Spinal cord (tissue), 10 donors: ENCODE data around the gene ISCA2. TPM values are rescaled to one million over a fixed set of nuclear protein-coding genes. Genes with fewer than 3 reads are reported as not detected.
A peak's percentile ranks its signal among the peaks of the same experiment; 100 is the strongest.

Experiments used
- DNase-seq, 6 donors: peaks; one replicate each; pipeline versions ENCODE4 v3.0.0 to v3.0.0-alpha.2; 2013 to 2015; ENCODE audit warnings: low spot score in 6 of 6, low read depth in 4 of 6
- H3K27ac ChIP-seq: one replicate; pipeline ENCODE4 v1.5.1; 2013; ENCODE audit warnings: low read depth, low read length, control low read depth
- H3K27me3 ChIP-seq: one replicate; pipeline ENCODE4 v1.6.1; 2013; ENCODE audit warnings: low read length; ENCODE audit not compliant: control insufficient read depth, insufficient read depth
- H3K36me3 ChIP-seq: one replicate; pipeline ENCODE4 v1.6.1; 2013; ENCODE audit warnings: low read length; ENCODE audit not compliant: control insufficient read depth, insufficient read depth
- H3K4me1 ChIP-seq: one replicate; pipeline ENCODE4 v1.6.1; 2013; ENCODE audit warnings: low read length; ENCODE audit not compliant: control insufficient read depth, insufficient read depth
- H3K4me3 ChIP-seq: one replicate; pipeline ENCODE4 v1.5.1; 2013; ENCODE audit warnings: low read depth, low read length, control low read depth
- H3K9me3 ChIP-seq: one replicate; pipeline ENCODE4 v1.6.1; 2013; ENCODE audit warnings: low read length; ENCODE audit not compliant: control insufficient read depth, insufficient read depth
- WGBS: methylation state at CpG from one replicate; pipeline ENCODE4 v1.1.5; 2013; ENCODE audit warnings: missing lambda C conversion rate; ENCODE audit not compliant: insufficient coverage; 5-methylcytosine and 5-hydroxymethylcytosine counted together
- polyA plus RNA-seq, 2 donors: library from polyadenylated mRNA; unstranded; fragments of 120-200 nt; gene quantifications; one replicate each; pipeline ENCODE4 v1.2.1, GENCODE V29; 2013; ENCODE audit not compliant: insufficient read length in 2 of 2
- total RNA-seq, 2 donors: library from RNA; depleted of rRNA in 1 of 2; stranded (reverse); fragments of 120-200 nt in 1 of 2; fragments of >200 nt in 1 of 2; gene quantifications; one replicate each; pipeline versions ENCODE4 v1.2.3 to v1.2.4, GENCODE V29; 2013 to 2014
- donor health status: healthy.

Gene ISCA2
- total and polyA plus RNA-seq, 4 donors = 21.1 to 41.0 (median 33.7) TPM

- Histone ChIP-seq H3K4me1 (peaks cover 31% of the 10 kb centered on the region), H3K27ac (no peak overlapping the region), H3K9me3 (no peaks in the 10 kb centered on the region), H3K36me3 (no peaks in the 10 kb centered on the region), H3K27me3 (no peaks in the 10 kb centered on the region), H3K4me3 (no peak overlapping the region)
- 84% methylated on average over 7 of the region's 10 CpGs for WGBS
- no peak for DNase-seq
Observed at GRCh38 chr14:74511966-74512830, 18.6 kb downstream of the ISCA2 start.

GRCh38 chr14:74514471-74514941 lies 20.9 kb downstream of the ISCA2 start:
- Histone ChIP-seq H3K9me3 (no peaks in the 10 kb centered on the region), H3K4me1 (peaks cover 25% of the 10 kb centered on the region), H3K36me3 (no peaks in the 10 kb centered on the region), H3K27me3 (no peaks in the 10 kb centered on the region), H3K27ac (no peak overlapping the region), H3K4me3 (no peak overlapping the region)
- WGBS = 69% methylated on average over 10 of the region's 13 CpGs
- DNase-seq = no peak

- no peak for DNase-seq
- Histone ChIP-seq H3K4me1 (peaks cover 11% of the 10 kb centered on the region), H3K27me3 (no peaks in the 10 kb centered on the region), H3K27ac (no peak overlapping the region), H3K9me3 (no peaks in the 10 kb centered on the region), H3K36me3 (no peaks in the 10 kb centered on the region), H3K4me3 (no peak overlapping the region)
- 95% methylated on average over 6 of the region's 8 CpGs for WGBS
Observed at GRCh38 chr14:74515891-74516412, 22.4 kb downstream of the ISCA2 start.

- H3K4me3 ChIP-seq = no peak overlapping the region
- WGBS = 83% methylated on average over 8 of the region's 12 CpGs
- no peak for DNase-seq
Observed at GRCh38 chr14:74516451-74517160, 23.0 kb downstream of the ISCA2 start.

GRCh38 chr14:74517731-74518130 lies 24.2 kb downstream of the ISCA2 start:
- Histone ChIP-seq H3K4me3 (no peak overlapping the region), H3K4me1 (peaks cover 5% of the 10 kb centered on the region), H3K27ac (no peak overlapping the region), H3K27me3 (no peaks in the 10 kb centered on the region), H3K9me3 (no peaks in the 10 kb centered on the region), H3K36me3 (no peaks in the 10 kb centered on the region)
- 61% methylated on average over 3 of the region's 4 CpGs for WGBS
- DNase-seq = peak in 1 of 6 donors; percentile 71

More at GRCh38 chr14:74516451-74517160, 23.0 kb downstream of the ISCA2 start:
- Histone ChIP-seq H3K27me3 (no peaks in the 10 kb centered on the region), H3K27ac (no peak overlapping the region), H3K4me1 (peaks cover 5% of the 10 kb centered on the region), H3K36me3 (no peaks in the 10 kb centered on the region), H3K9me3 (no peaks in the 10 kb centered on the region)

GRCh38 chr14:74518221-74518620 lies 24.7 kb downstream of the ISCA2 start:
- no peak overlapping the region for H3K27ac ChIP-seq
- 88% methylated on average over 6 of the region's 6 CpGs for WGBS
- DNase-seq = no peak
- H3K36me3 ChIP-seq = no peaks in the 10 kb centered on the region
- H3K4me1 ChIP-seq = peaks cover 5% of the 10 kb centered on the region
- H3K27me3 ChIP-seq = no peaks in the 10 kb centered on the region
- no peaks in the 10 kb centered on the region for H3K9me3 ChIP-seq
- H3K4me3 ChIP-seq = no peak overlapping the region

- no peak overlapping the region for H3K4me3 ChIP-seq
- H3K27me3 ChIP-seq = no peaks in the 10 kb centered on the region
- H3K9me3 ChIP-seq = no peaks in the 10 kb centered on the region
- H3K4me1 ChIP-seq = peaks cover 5% of the 10 kb centered on the region
- no peak overlapping the region for H3K27ac ChIP-seq
- no peaks in the 10 kb centered on the region for H3K36me3 ChIP-seq
- 68% methylated on average over 5 of the region's 6 CpGs for WGBS
- DNase-seq = no peak
Observed at GRCh38 chr14:74519316-74520074, 25.9 kb downstream of the ISCA2 start.

GRCh38 chr14:74521756-74522155 lies 28.2 kb downstream of the ISCA2 start:
- Histone ChIP-seq H3K4me3 (no peak overlapping the region), H3K9me3 (no peaks in the 10 kb centered on the region), H3K36me3 (no peaks in the 10 kb centered on the region), H3K27me3 (no peaks in the 10 kb centered on the region), H3K27ac (no peak overlapping the region), H3K4me1 (peaks cover 7% of the 10 kb centered on the region)
- WGBS = 91% methylated on average over 8 of the region's 10 CpGs
- DNase-seq = no peak

- peaks cover 8% of the 10 kb centered on the region for H3K4me1 ChIP-seq
- H3K9me3 ChIP-seq = no peaks in the 10 kb centered on the region
- no peak overlapping the region for H3K4me3 ChIP-seq
- WGBS = 92% methylated on average over 6 of the region's 7 CpGs
- H3K27me3 ChIP-seq = no peaks in the 10 kb centered on the region
- H3K27ac ChIP-seq = no peak overlapping the region
- no peak for DNase-seq
- no peaks in the 10 kb centered on the region for H3K36me3 ChIP-seq
Observed at GRCh38 chr14:74522740-74523139, 29.2 kb downstream of the ISCA2 start.
